LoVo (cell line): ENCODE data around the gene HSPD1.

ENCODE experiments used
- DNase-seq: peaks from one replicate; pipeline ENCODE4 v3.0.0-alpha.2; 2016; ENCODE audit warnings: low spot score

HSPD1 gene

DNA sequence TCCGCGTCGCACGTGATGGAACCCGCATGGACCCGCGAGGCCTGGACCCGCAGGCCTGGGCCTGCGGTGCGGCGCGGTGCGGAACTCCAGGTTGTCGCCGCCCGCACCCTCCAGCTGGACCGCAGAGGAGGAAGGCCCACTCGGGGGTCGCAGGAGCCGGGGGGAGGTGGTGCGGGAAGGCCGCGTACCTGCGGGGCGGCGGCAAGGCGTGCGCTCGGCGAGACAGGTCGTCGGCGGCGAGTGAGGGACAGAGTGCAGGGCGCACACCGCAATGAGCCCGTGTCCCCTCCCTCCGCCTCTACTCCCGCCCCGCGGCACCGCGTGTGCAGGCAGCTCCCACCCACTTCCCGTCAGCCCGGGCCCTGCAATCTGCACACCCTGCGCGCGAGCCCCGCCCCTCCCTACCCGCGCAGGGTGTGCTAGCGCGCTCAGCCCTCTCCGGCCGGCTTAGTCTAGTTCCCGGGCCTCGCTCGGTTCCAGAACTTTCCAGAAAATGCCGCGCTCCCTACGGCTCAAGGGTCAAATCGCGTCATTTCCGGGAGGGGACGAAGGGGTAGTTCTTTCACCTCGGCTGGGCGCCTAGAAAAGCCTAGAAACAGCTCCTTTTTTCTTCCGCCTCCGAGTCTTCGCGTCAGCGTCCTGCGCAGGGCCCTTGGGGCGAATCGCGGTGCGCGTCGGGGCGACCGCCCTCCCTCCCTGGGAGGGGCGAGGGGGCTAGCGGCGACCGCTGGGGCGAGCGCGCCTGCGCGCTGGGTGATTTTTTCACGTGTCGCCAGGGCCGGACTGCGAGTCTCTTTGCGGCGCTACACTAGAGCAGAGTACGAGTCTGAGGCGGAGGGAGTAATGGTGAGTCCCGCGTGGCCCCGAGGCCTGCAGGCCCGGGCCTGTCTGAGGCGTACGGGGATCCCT is at the start of gene HSPD1, which contains the start of gene HSPE1:
TSS of gene HSPD1 (minus strand) at position 247 of the 909 bp plus-strand sequence. CDS start 992 bp downstream, outside the sequence.
TSS of gene HSPE1 (plus strand) at position 786 of the 909 bp plus-strand sequence. CDS start at position 844, 58 bp downstream.
- peak; percentile 98 for DNase-seq

DNA sequence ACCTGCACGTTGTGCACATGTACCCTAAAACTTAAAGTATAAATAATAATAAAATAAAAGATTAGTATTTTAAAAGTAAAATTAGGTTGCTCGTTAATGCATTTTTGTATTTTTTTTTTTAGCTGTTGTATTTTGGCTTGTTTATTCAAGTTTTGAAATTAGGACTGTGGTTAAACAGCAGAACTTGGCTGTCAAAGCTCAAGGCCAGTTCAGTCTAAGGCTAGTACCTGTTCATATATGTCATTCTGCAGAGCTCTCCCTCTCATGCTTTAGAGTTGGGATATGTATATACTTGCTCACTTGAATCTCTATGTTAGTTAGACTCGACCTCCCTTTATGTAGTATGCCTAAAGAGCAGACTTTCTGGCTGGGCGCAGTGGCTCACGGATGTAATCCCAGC is 48.9 kb upstream of the HSPD1 start:
- DNase-seq = no peak

GRCh38 chr2:197547163-197547900 is 47.7 kb upstream of the HSPD1 start:
- no peak for DNase-seq

DNA sequence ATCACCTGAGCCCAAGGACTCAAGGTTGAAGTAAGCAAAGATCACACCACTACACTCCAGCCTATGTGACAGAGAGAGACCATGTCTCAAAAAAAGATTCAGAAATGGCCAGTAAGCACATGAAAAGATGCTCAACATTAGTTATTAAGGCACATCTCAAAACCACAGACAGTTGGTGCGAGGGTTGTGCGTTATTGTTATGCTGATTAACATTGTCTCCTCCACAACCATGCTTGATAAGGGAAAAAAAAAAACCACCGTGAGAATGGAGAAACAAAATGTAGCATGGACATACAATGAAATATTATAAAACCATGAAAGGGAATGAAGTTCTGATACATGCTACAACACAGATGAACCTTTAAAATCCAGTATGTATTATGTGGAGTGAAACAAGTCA is 43.6 kb upstream of the HSPD1 start:
- no peak for DNase-seq

DNA sequence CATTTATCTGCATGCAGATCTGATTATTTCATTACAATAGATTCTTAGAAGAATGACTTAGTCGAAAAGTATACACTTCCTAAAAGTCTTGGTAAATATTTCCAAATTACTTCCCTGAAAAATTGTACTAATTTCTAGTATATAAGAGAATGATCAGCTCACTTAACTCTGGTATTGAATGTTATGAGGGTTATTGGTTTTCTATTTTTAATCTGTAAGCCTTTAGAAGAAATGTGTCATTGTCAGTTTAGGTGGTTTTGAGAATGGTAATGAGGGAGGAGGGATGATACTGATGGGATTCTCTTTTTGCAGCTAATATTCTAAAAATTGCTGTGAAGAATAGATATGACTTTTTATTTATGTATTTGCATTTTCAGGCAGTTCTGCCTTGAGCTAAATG is 40.1 kb upstream of the HSPD1 start:
- no peak for DNase-seq

- DNase-seq = no peak
Measured at GRCh38 chr2:197538412-197538811, 38.8 kb upstream of the HSPD1 start.

GRCh38 chr2:197517150-197517549 is 17.5 kb upstream of the HSPD1 start:
- no peak for DNase-seq

DNA sequence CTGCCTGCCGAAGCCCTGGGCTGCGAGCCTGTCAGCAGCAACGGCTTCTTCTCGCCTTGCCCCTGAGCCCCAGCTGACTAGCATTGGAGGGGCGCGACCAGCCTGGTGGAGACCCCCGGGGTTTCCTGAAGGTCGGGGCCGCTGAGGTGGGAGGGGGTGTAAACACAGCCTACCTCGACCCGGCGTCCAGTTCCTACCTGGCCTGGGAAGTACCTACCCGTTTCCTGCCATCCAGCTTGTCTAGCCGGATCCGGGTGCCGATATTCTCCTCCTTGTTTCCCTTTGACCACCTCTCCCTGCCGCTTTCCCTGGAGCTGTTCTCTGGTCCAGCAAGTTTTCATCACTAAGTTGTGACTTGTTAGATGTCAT is 16.7 kb upstream of the HSPD1 start:
- no peak for DNase-seq

GRCh38 chr2:197515739-197516392 is 16.2 kb upstream of the HSPD1 start, which contains the start of gene MOB4:
TSS of gene MOB4 (plus strand) at chr2:197516066. CDS start at chr2:197516087, 21 bp downstream.
- peak; percentile 97 for DNase-seq

- DNase-seq = peak; percentile 39
Measured at GRCh38 chr2:197515315-197515738, 15.7 kb upstream of the HSPD1 start.

DNA sequence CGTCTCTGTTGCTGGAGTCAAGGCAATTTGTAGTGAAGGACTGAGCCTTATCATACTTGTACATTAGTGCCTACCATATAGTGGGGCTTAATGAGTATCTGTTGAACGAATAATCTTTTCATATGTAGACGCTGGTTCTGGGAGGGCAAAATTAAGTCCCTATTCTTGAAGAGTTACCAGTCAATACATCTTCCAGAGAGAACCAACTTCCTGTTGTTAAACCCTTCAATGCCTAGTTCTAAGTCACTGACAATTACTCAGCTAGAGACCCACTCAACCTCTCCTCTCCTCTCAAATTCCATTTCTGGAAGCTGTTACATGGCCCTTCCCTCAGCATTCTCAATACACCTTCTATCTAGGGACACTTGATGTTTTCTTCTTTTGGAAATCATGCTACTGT is 15.1 kb upstream of the HSPD1 start:
- no peak for DNase-seq

GRCh38 chr2:197513915-197514314 is 14.3 kb upstream of the HSPD1 start:
- no peak for DNase-seq

DNA sequence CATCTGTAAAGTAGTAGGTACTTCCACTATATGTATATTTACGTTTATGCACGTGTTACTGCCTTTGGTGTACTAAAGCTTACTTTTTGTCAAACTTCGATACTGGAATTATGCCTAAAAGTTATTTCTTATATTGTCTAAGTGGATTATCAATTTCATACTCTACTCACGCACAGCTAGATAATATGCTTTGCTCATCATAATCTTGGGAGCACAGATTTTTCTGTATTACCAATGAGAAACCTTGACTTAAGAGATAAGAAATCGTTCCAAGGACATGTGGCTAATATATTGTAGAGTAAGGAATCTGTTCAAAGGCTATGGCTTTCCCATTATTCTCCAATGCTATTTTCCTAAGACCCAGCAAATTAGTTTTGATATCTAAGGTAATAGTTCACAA is 7.0 kb upstream of the HSPD1 start:
- DNase-seq = no peak

DNA sequence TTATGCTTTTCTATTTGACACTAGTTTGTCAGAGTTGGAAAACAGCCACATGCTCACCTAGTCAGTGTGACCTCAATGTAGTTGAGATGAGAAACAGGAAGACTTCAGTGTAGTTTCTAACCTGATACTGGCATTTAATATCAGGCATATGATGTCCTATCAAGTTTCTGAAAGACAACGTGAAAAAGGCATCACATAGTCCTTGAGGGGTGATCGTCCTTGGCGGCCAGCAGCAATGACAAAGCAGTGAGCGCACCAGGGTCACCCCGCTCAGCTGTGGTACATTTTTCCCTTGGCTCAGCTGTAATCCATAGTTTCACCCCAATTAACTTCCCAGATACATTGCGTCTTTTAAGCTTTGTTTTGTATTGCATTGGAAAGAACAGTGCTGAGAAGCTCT is 4.9 kb upstream of the HSPD1 start:
- DNase-seq = no peak

DNA sequence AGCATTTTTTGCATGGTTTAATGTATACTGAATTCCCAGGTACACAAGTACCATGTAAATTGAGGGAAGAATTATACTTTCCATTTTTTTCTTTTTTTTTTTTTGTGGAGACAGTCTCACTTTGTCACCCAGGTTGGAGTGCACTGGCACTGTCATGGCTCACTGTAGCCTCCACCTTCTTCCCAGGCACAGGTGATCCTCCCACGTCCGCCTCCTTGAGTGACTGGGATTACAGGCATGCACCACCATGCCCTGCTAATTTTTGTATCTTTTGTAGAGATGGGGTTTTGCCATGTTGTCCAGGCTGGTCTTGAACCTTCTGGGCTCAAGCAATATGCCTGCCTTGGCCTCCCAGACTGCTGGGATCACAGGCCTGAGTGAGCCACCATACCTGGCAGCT is 4.4 kb upstream of the HSPD1 start:
- no peak for DNase-seq

DNA sequence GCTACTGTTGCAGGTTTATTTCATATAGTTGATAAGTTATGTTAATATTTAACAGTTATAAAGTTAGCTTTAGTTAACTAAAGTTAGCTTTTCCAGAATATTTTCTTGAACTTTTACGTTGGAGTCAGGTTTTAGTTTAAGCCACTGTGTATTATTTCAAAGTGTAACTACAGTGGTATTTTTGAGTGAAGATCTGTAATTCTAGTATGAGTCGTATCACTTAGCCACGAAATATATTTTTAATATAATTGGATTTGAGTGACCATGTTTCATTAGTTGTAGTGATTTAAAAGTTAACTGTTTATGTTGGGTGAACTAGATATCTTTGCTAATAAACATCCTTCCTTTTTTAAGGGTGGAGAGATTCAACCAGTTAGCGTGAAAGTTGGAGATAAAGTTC is 3.0 kb upstream of the HSPD1 start:
- DNase-seq = no peak

DNA sequence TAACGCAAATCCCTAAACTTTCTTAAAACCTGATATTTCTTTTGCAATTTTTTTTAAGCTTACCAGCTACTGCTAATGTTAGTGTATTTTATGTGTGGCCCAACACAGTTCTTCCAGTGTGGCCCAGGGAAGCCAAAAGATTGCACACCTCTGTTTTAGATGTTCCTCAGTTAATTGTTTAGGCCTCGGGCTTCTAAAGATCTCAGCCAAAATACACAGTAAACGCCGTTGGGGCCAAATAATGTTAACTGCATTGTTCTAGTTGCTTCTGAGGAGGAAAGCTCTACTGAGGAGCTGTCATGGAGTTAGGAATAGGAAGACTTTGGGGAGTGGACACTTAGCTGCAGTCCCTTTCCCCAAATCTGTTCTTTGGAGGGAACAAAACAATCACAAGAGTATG is 2.6 kb upstream of the HSPD1 start:
- no peak for DNase-seq

DNA sequence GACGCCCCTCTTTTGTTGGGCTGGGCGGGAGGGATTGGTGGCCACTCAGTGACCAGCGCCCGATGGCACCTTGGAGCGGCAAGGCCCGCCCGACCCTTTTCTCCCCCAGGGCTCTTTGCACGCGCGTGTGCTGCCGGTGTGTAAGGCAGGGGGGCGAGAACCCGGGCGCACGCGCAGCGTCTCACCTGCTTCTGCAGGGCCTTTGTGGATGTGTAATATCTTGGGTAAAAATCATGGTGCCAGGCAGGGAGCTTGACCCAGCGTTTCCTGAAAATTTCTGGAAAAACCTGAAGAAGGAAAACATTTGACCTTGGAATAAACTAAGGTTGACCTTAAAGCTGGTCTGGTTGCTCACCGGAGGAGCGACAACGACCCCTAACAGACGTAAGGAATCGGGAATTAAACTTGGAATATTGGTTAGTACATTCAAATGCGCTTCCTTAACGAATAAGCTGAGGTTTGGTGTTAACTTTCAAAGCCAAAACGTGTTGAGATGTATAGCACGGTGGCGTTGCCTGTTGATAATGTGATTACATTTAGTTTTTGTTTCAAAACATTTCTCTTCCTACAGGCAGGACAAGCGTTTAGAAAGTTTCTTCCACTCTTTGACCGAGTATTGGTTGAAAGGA is 977 bp upstream of the HSPD1 start:
- DNase-seq = no peak

- DNase-seq = peak; percentile 40
Measured at GRCh38 chr2:197498937-197499593, 575 bp downstream of the HSPD1 start.

GRCh38 chr2:197498235-197498936 is 1.3 kb downstream of the HSPD1 start:
- DNase-seq = no peak

GRCh38 chr2:197497326-197497725 is 2.3 kb downstream of the HSPD1 start:
- no peak for DNase-seq
